OCI-LY3 (cell line): ENCODE data around the gene FGF5.

Experiments used
- CTCF ChIP-seq: fragments of 200-600, 300-600 bp; sonication (generic); IDR thresholded peaks from 2 replicates; pipeline ENCODE4 v1.5.1; 2014; ENCODE audit warnings: antibody characterized with exemption, low read length, low read depth
- EZH2phosphoT487 ChIP-seq: fragments of 200-600 bp; shearing (Covaris generic); IDR thresholded peaks from 2 replicates; pipeline ENCODE4 v1.6.1; 2018; ENCODE audit warnings: antibody characterized with exemption, mixed run types, low read depth

GRCh38 chr4:80237992-80238391 lies 28.5 kb upstream of the FGF5 start:
- TF ChIP-seq CTCF (no peak), EZH2phosphoT487 (no peak)
